ENCODE results near the gene MGA.

The MGA gene

DNA sequence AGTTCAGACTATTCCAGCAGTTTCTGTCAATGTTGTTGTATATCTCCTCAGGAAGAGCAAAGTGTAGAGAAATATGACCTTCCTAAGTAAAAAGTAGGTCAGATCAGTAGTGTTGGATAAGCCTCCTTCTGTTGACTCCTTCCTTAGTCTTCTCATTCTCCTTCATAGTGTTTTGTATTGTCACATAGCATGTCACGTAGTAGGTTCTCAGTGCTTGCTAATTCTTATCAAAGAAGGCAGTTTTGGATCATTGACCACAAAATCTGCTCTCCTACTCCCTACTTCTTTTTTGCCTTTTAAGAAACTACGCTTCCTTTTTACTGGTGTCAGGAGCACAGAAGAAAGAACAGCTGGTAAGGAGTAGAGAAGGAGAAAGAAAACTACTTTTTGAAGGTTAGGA is 1.0 kb upstream of the MGA start:
- no peak for DNase-seq

DNA sequence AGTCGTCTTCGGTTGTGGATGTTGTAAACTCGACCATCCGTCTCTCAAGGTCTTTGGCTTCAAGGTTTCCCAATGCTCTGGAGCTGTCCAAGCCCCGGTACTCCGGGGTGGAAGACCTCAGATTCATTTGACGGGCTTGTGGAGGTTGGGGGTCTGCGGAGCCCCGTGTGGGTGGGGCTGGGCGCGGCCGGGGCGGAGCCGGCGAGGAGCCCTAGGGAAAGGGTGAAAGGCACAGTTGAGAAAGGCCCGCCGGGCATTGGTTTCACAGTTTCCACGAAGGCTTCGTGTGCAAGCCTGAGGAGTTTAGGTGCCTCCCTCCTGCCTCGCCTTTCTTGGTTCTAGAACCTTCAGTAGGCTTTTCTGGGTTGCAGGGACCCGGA is 360 bp upstream of the MGA start:
- no peak for DNase-seq

DNA sequence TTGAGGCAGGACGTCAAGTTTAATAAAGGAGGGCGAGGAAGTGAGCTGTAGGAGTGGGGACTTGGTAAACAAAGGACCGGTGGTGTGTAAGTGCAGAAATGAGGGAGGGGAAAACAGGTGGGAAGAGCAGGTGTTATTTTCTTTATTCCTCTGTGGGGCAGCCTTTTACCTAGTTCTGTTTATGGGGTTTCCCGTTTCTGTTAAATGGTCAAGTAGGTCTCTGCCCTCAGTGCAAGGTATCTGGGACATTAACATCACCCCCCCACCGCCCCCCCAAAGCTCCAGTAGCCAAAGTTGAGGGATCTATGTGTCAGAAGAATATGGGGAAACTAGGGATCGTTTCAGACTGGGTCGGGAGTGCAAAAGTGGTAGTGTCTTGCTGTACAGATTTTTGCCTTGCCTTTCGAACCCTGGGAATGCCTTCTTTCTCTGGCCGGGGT is 893 bp downstream of the MGA start:
- no peak for DNase-seq

DNA sequence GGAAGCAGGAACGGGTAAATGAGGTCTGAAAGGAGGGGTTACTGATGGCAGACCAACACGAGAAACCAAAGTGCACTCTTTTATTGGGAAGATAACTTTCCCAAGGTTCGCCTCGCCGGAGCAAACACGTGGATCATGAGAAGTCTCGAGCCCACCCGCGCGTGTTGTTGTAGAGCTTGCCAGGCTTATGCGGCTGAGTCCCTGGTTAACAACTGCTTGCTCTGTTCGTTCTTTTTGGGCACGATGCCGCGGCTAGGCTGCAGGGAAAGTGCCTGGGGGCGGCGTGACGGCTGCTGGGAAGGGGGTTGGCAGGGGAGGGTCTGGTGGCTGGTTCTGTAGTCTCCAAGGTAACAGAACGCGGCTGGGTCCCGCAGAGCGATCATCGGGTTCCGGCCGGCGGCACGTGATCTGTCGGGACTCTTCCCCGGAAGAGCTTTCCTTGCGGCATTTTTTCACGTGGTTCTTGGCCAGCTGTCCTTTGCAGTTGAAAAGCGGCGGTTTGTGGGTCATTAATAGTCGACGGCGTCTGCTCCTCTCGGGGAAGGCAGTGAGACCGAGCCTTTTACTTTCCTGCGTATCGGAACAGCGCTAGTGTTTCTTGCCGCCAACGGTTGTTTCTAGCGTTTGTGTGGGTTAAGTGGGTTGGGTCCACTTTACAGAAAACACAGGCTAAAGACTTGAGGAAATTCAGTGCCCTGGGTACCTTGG is 1.5 kb downstream of the MGA start:
- peak; percentile 71 for DNase-seq

DNA sequence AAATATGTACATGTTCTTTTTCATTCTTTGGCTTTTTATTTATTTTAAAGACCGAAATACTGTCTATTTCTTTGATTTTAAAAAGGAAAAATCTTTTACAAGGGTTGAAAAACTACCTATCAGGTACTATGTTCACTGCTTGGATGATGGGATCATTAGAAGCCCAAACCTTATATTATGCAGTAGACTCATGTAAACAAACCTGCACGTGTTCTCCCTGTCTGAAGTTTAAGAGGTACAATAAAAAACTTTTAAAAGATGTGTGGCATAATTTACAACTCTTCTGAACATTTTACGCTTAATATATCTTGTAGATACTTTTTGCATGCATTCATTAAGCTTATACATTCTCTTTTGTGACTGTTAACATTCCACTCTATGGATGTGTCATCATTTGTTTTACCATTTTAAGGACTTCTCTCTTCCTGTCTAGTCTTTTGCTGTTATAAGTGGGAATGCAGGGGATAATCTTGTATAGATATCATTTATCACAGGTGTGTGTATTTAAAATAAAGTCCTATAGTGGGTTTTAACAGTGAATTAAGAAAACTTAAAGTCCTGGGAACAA is 6.2 kb downstream of the MGA start:
- DNase-seq = no peak

DNA sequence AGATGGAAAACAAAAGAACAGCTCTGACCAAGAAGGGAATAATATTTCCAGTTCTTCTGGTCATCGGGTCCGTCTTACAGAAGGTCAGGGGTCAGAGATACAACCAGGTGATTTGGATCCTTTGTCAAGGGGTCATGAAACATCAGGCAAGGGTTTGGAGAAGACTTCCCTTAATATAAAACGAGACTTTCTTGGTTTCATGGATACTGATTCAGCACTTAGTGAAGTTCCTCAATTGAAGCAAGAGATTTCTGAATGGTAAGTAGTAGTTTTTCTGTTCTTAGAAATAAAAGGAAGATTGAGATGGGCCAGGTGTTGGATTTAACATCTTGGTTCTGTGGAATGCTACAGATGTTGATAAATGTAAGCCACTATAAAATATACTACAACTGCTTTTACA is 9.5 kb downstream of the MGA start:
- no peak for DNase-seq

DNA sequence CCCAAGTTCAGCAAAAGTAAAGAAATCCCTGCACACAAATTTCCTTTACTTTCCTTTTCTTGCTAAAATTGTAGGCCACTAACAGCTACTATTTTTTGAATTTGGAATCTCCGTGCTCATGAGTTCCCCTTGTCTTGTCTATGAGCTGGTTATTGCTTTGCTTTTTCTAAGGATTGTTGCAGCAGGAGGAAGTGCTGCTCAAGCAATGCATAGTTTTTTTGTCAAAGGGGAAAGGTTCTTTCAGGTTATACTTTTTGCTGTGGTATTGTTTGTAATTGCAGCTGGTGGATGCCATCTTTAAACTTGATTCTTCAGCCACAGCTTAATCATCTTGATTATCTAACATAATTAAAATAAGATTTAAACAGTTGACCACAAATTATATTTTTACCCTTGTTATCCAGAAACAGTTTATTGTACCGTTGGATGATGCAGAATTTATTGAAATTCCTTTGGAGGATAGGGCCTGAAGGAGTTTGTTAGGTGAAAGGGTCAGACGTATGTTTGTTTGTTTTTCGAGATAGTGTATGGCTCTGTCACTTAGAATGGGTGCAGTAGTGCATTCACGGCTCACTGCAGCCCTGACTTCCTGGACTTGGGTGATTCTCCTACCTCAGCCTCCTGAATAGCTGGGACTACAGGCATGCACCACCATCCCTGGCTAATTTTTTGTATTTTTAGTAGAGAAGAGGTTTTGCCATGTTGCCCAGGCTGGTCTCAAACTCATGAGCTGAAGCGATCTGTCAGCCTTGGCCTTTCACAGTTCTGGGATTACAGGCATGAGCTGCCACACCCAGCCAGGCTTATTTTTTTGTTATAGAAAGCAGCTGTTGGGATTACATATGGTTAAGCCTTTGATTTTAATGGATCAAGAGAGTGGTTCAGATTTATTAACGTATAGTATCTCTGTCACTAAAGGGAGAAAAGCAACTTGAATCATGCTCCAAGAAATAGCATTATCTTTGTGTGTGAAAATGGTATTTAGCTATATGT is 11.7 kb downstream of the MGA start:
- no peak for DNase-seq

DNA sequence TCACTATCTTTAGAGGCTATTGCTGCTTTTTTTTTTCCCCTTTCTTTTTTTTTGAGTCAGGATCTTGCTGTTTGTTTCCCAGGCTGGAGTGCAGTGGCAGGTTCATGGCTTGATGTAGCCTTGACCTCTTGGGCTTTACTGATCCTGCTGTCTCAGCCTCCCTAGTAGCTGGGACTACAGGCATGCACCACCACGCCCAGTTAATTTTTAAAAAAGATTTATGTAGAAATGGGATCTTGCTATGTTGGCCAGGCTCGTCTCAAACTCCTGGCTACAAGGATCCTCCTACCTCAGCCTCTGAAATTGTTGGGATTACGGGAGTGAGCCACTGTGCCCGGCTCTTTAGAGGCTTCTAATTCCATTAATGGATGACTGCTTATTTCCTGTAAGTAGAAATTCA is 15.1 kb downstream of the MGA start:
- DNase-seq = no peak

DNA sequence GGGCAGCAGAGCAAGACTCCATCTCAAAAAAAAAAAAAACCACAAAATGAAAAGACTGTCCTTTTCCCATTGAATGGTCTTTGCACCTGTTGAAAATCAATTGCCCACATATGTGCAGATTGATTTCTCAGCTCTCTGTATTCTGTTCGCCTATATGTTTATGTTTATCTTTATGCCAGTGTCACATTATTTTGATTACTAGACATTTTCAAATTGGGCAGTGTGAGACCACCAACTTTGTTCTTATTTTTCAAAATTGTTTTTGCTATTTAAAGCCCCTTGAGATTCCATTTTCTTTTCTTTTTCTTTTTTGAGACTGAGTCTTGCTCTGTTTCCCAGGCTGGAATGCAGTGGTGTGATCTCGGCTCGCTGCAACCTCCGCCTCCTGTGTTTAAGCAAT is 18.5 kb downstream of the MGA start:
- DNase-seq = no peak

DNA sequence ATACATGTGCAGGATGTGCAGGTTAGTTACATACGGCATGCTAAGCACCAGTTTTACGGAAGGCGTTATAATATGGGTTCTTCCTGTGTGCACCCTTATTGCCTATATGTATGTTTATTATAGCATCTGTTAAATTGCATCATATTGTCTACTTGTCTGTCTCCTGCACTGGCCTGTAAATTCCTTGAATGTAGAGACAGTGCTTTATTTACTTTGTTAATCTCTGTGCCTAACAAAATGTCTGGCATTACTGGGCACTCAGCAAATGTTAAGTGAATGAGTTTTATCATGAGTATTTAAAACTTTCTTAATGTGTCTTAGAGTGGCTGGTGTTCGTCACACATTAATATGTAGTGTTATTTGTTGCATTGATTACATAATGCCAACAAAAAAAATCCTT is 23.8 kb downstream of the MGA start:
- DNase-seq = no peak

DNA sequence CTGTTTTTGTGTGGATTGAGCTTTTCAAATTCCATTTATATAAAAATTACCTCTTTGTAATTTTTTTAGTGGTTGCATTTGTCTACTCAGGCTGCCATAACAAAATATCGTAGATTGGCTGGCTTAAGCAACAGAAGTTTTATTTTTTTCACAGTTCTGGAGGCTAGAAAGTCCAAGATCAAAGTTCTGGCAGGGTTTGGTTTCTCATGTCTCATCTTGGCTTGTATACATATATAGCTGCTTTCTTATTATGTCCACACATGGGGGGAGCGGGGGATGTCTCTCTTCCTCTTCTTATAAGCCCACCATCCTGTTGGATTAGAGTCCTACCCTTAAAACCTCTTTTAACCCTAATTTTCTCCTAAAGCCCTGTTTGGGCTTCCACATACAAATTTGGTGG is 28.5 kb downstream of the MGA start:
- DNase-seq = no peak

DNA sequence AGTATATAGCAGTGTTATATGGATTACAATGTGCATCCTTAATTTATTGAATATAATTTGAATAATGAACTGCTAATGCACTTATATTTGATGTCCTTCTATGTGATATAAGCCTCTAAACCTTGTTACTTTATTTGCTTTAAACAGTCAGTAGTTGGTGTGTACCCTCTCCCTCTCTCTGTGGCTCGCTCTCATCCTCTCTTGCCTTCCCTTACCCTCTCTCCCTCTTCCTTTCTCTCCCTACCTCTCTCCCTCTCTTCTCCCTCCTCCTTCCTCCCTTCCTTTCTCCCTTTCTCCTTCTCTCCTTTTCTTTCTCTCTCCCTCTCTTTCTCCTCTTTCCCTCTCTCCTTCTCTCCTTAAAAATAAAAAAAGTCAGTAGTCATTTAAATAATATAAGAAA is 28.9 kb downstream of the MGA start:
- no peak for DNase-seq

DNA sequence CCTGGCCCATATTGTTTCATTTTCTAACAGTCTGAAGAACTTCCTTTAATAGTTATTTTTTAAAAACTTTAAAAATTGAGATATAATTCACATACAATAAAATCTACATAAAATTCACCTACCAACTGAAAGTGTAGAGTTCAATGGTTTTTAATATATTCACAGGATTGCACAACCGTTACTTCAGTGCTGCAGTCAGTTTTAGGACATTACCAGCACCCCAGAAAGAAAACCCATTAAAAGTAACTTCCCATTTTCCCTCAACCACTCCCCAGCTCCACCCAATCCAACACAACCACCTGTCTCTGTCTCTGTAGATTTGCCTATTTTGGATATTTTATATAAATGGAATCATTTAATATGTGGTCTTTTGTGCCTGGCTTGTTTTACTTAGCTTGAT is 29.6 kb downstream of the MGA start:
- DNase-seq = no peak

DNA sequence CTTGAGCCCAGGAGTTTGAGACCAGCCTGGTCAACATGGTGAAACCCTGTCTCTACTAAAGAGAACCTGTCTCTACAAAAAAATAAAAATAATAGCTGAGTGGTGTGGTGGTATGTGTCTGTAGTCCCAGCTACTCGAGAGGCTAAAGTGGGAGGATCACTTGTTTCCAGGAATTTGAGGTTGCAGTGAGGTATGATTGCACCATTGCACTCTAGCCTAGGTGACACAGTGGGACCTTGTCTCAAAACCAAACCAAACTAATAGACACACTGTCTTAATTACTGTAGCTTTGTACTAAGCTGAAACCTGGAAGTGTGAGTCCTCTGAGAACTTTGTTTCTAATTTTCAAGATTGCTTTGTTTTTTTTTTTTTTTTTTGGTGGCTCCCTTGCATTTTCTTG is 30.4 kb downstream of the MGA start:
- DNase-seq = no peak

DNA sequence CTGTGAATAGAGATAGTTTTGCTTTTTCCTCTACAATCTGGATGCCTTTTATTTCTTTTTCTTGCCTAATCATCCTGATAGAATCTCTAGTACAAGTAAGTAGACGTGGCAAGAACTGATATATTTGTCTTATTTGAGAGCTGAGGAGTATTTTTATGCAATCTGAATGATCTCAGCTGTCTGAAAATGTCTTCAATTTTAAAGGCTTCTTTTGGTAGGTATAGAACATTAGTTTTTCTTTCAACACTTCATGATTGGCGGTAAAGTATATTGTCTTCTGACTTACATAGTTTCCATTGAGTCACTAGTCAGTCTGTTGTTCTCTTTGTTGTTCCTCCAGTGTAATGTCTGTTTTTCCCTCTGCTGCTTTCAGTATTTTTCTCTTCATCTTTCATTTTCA is 31.3 kb downstream of the MGA start:
- no peak for DNase-seq

DNA sequence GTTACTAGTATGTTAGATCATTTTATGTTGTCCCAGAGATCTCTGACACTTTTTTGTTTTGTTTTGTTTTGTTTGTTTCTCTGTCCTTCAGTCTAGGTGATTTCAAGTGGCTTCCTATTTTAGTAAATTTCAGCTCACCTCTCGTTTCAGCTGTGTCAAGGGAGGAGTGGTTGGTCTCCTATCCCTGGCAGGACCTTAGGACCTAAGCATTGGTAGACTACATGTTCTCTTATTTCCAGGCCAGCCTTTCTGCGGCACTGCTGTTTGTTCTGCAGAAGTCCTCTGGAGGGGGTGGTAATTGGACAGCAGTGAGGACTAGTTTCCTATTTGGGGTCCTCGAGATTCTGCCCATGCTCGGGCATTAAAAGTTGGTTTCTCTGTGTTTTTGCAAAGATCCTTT is 31.8 kb downstream of the MGA start:
- DNase-seq = no peak

DNA sequence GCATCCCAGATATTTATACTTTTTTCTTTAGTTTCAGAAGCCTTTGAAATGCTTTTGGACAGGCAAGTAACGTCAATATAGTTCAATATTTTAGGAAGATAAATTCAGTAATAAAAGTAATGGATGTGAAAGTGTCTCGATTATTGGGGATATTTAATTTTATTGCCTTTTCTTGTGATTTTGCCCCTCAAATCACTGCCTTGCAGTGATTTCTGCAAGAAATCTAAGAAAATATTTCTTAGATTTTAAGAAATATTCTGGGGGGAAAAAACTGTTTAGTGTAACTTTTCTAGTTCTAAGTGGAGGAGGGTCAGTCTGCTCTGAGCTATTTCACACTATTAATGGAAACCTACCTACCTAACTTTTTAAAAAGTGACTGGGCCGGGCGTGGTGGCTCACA is 33.6 kb downstream of the MGA start:
- DNase-seq = no peak

DNA sequence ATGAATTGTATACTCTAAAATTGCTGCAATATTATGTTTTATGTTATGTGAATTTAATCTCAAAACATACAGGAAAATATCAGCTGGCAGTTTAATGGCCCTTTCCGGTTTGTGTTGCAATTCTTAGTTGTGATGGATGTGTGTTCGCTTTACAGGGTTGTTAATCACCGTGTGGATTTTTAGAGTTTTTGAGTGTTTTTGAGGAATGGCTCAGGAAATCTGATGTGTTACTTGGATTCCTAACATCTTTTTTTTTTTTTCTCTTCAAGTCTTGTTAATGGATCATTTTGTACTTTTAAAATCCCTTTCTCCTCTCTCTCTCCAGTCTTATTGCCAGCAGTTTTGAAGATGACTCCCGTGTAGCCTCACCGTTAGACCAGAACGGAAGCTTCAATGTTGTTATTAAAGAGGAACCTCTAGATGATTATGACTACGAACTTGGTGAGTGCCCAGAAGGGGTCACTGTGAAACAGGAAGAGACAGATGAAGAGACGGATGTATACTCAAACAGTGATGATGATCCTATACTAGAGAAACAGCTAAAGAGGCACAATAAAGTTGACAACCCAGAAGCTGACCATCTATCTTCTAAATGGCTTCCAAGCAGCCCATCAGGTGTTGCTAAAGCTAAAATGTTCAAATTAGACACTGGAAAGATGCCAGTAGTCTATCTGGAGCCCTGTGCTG is 35.7 kb downstream of the MGA start:
- DNase-seq = peak; percentile 34

DNA sequence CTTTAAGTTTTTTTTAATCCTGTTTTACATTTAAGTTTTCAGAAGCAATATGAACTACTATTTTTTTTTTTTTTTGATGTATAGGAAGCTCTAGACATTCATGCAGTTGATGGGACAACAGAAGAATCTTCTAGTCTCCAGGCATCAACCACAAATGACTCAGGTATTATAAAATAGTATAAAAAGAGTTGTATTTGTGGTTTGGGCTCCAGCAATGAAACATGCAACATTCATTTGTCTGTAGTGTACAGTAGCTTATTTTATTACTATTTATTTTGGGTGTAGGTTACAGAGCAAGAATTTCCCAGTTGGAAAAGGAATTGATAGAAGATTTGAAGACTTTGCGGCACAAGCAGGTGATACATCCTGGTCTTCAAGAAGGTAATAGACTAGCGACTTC is 38.6 kb downstream of the MGA start:
- DNase-seq = no peak

DNA sequence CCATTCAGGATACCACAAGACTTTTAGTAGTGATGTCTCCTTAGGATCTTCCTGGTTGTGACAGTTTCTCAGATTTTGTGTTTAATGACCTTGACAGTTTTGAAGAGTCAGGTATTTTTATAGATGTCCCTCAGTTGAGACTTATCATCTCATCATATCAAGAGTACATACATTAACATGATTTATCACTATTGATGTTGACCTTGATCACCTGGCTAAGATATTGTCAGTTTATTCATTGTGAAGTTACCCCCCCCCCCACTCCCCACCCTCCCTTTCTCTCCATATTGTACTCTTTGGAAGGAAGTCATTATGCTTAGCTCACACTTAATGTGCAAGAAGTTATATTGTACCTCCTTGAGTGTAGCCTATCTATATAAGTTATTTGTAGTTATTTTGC is 42.9 kb downstream of the MGA start:
- no peak for DNase-seq

DNA sequence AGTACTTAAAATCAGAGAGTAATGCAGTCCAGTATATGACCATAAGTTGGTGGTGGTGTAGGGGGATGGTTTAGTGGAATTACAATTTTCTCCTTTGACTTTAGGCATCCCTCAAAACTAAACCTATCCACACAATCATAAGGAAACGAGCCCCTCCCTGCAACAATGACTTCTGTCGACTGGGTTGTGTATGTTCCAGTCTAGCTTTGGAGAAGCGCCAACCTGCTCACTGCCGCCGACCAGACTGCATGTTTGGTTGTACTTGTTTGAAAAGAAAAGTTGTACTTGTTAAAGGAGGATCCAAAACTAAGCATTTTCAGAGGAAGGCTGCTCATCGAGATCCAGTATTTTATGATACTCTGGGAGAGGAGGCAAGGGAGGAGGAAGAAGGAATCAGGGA is 52.8 kb downstream of the MGA start:
- DNase-seq = no peak

DNA sequence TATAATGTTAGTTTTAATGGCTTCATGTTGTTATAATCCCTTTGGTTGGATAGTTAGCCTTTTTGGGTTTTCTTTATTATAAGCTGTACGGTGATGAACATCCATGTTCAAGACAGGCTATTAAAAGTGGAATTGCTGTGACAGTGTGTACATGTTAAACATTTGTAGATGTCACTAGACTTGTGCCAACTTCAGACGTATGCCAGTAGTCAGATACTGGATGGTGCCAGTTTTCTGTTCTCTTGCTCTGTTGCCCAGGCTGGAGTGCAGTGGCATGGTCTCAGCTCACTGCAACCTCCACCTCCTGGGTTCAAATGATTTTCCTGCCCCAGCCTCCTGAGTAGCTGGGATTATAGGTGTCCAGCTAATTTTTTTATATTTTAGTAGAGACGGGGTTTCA is 54.1 kb downstream of the MGA start:
- no peak for DNase-seq

DNA sequence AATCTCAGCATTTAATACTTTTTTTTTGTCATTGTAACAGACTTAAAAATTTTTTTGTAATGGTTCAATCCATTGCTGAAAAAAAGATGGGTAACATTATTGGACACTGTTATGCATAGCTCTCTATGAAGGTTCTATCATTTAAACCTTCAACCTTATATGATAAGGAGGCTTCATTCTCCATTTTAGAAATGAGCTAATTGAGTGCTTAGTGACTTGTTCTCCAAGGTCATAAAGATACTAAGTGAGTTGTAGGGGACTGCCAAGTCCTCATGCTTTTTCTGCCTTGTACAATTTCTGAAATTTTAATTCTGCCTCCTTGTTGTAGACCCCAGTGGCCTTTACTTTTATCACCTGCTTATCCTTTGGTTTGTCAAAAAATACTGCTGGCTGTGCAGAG is 56.7 kb downstream of the MGA start:
- no peak for DNase-seq

DNA sequence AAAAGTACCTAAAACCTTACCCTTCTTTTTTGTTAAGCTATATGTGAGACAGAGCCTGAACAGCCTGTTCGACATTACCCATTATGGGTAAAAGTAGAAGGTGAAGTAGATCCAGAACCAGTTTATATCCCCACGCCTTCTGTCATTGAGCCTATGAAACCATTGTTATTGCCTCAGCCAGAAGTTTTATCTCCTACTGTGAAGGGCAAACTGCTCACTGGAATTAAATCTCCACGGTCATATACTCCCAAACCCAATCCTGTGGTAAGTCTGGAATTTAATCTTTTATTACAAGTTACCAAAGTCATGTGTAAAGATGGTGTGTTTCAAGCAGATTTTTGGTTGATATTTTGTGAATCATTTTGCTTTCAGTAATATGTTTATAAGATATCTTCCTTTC is 66.9 kb downstream of the MGA start:
- no peak for DNase-seq
